HG03097 (cell line): ENCODE data around the gene TCFL5.

ENCODE experiments used
- ATAC-seq: cut with Tn5 transposase; IDR thresholded peaks from one replicate; pipeline ENCODE4 v1.9.1; 2021; ENCODE audit not compliant: unreplicated experiment, low FRiP score

Gene TCFL5

GRCh38 chr20:62838128-62838891, 23.3 kb downstream of the TCFL5 start:
- no peak for ATAC-seq

DNA sequence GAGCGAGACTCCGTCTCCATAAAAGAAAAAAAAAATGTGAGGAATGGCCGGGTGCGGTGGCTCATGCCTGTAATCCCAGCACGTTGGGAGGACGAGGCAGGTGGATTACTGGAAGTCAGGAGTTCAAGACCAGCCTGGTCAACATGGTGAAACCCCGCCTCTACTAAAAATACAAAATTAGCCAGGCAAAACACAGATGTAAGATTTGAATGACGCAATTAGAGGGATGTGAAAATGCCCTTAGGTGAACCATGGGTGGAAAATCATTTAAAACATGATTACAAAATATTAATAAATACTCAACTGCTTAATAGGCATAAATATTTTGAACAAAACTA, 23.9 kb downstream of the TCFL5 start:
- no peak for ATAC-seq

DNA sequence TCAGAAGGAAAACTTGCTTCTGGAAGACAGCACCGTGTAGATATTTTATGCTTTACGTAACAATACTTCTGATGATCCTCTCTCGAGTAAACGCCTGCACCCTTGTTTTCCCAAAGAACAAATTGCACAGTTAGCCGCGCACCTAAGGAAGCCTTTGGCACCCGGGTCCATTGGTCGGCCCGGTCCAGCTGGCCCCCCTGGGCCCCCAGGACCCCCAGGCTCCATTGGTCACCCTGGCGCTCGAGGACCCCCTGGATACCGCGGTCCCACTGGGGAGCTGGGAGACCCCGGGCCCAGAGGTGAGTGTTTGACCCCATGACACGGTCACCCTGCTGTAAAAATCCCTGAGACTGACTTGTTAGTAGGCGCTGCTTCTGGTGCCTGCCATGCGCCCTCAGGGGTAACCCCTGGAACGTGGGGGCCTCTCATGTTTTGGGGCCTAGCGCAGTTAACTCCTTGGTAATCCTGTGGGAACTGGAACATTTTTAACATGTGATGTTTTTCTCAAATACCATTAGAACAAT, 24.6 kb downstream of the TCFL5 start:
- no peak for ATAC-seq

GRCh38 chr20:62835931-62836861, 25.4 kb downstream of the TCFL5 start:
- no peak for ATAC-seq

GRCh38 chr20:62834967-62835730, 26.5 kb downstream of the TCFL5 start:
- ATAC-seq, result no peak

DNA sequence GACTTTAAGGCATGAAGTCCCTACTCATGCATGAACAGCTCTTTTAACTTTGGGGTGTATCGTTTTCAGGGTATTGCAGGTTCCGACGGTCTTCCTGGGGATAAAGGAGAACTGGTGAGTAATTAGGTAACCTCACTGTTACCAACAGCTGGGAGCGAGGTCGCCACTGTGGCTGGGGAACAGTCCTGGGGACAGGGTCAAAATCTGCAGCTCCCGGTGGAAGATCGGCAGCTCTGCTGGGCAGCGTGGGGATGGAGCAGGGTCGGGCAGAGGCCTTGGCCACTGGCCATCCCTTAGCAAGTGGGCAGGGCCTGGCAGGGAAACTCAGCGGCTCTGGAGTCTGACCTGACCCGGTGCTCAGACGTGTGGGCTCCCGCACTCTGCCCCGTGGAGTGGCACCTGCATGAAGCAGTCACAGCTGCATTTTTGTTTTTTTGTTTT, 28.7 kb downstream of the TCFL5 start:
- no peak for ATAC-seq

DNA sequence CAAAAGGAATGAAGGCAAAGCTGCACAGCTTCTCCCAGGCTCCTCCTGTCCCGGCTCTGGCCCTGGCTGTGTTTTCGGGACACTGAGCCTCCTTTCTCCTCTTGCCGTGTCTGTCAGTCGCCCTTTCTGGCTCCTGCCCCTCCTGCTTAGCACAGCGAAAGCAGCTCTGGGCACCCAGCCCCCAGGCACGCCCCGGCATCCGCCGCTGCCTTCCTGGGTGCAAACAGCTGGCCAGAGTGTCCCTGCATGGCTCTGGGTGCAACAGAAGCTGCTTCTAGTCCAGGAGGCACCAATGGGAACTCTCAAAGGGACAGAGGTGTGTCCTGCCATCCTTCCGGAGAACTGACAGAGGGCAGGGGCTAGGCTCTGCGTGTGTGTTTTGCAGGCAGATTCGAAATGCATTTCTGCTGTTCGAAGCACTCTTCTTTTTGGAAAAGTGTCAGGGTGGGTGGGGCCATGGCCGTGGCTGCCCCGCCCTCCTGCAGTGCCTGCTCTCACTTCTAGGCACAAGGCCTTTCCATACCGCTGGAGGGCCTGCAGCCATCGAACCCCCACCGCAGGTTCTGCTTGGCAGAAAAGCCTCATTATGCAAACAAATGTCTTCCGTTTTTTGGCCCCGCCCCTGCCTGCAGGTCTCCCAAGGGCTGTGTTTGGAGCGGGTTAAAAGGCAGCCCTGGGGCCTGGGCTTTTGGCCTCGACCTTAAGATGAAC, 29.3 kb downstream of the TCFL5 start:
- peak; percentile 38 for ATAC-seq

- ATAC-seq, result no peak
These were observed 29.8 kb downstream of the TCFL5 start for GRCh38 chr20:62831854-62832211.

GRCh38 chr20:62831361-62831788, 30.2 kb downstream of the TCFL5 start:
- ATAC-seq, result no peak

GRCh38 chr20:62830821-62831220, 30.8 kb downstream of the TCFL5 start:
- no peak for ATAC-seq

DNA sequence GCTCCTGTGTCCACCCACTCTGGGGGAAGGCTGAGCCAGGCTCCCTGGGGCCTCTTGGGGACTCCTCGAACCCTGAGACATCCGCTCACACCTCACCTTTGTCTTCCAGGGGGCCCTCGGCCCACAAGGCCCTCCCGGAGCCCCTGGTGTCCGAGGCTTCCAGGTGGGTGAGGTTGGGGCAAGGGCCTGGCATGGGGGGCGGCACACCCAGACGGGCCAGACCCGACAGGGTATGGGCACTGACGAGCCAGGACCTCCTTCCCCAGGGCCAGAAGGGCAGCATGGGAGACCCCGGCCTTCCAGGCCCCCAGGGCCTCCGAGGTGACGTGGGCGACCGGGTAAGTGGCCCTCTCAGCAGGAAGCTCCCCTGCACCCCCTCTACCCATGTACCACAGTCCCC, 31.4 kb downstream of the TCFL5 start:
- no peak for ATAC-seq

DNA sequence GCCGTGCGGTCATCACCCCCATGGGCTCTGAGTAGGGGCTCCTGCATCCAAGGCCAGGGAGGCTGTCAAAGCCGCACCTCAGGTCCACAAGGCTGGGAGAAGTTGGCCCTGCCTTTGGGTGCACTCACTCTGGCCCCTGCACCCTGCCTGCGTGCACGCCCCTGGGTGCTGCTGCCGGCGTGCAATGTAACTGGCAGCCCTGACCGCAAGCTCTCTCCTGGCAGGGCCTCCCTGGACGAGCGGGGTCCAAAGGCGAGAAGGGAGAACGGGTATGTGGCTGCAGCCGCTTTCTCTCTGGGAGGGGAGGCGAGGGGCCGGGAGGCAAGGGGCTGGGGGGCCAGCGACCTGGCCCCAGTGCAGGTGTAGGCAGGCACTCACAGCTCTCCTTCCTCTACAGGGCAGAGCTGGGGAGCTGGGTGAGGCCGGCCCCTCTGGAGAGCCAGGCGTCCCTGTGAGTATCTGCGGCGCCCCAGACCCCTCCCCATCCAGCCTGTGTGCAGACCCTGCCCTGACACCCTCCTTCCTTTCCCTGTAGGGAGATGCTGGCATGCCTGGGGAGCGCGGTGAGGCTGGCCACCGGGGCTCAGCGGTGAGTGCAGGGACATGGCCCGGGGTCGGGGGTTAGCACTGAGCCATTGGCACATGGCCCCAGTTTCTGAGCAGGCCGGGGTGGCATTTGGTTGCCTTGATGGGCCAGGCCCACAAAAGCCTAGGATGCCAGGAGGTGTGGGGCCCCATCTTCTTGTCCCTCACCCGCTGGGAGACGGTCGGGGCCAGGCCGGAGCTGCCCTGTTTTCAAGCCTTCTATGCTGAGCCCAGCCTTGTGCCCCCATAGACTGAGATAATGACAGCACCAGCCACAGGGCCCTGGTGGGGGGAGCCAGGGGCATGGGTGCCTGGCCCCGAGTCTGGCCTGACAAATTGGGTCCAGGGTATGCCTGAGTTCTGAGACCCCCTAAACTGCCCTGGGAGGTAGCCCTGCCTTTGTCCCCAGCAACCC, 32.1 kb downstream of the TCFL5 start:
- no peak for ATAC-seq

GRCh38 chr20:62828511-62829230, 33.0 kb downstream of the TCFL5 start:
- ATAC-seq, result no peak

DNA sequence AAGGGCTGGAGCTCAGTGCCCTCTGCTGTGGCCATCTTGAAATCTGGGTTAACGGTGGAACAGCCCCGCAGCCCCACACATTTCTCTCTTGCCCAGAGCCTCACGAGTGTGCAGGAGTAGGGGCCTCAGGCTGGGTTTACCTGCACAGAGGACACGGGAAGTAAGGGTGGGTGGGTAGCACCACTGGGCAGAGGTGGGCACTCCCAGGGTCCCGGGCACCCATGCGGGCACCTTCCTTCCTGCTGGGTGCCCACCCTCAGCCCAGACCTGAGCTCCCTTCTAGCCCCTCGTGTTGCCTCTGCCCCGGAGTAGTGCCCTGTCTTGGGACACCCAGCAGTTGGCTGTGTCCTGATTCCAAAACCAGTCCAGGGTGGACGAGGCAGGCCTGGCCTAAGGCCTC, 33.6 kb downstream of the TCFL5 start:
- ATAC-seq, result no peak

- ATAC-seq, result no peak
These were observed 34.1 kb downstream of the TCFL5 start for GRCh38 chr20:62827311-62828038.

DNA sequence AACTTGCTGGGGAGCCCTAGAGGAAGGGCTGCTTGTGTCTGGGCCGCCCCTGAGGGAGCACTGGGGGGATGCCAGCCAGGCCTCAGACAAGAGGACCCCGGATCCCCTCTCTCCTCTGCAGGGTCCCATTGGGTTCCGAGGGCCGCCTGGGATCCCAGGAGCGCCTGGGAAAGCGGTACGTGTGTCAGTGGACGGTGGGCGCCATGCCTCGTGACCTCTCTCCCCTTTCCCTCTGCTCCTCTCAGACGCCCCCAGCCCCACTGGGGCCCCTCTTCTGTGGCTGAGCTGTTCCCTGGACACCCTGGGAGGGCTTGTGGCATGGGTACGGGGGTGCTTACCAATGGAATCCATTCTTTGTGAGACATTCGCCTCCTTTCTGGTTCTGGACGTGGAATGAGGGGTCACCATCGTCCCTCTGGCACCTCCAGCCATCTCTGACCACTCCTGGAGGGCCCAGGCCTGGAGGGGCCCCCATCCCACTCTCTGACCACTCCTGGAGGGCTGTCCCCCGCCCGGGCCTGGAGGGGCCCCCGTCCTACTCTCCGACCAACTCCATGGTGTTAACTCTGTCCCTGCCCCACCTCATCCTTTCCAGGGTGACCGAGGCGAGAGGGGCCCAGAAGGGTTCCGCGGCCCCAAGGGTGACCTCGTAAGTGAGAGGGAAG, 34.8 kb downstream of the TCFL5 start:
- ATAC-seq, result no peak

DNA sequence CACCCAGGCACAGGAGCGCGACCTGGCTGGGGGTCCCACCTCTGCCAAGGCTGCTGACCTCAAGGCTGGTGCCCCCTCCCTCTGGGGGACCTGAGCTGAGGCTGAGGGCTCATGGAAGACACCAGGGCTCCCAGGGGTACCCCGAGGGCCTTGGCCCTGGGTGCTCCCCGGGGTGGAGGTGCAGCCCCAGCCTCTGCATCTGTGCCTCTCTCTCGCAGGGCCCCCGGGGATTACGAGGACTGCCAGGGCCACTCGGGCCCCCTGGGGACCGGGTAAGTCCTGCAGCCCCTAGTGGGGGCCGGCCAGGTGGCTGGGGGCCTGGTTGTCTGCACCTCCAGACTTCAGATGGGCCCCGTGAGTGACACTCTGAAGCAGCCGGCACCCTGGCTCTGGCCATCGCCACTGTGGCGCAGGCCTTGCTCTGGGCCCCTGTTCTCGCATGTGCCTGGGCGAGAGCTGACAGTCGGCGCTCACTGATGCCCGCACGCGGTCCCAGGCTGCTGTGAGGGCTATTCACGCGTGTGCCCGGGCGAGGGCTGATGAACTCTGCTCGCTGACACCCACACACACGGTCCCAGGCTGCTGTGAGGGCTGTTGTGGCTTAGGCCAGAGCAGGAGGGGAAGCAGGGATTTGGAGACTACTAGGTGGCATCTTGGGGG, 35.5 kb downstream of the TCFL5 start:
- no peak for ATAC-seq
